ENCODE data around the gene TUB. TPM values are rescaled to one million over a fixed set of nuclear protein-coding genes. Genes with fewer than 3 reads are reported as not detected.
A peak's percentile ranks its signal among the peaks of the same experiment; 100 is the strongest.

Gene TUB
- total and polyA plus RNA-seq, 8 donors: 0.68 to 2.2 (median 1.5) TPM

DNA sequence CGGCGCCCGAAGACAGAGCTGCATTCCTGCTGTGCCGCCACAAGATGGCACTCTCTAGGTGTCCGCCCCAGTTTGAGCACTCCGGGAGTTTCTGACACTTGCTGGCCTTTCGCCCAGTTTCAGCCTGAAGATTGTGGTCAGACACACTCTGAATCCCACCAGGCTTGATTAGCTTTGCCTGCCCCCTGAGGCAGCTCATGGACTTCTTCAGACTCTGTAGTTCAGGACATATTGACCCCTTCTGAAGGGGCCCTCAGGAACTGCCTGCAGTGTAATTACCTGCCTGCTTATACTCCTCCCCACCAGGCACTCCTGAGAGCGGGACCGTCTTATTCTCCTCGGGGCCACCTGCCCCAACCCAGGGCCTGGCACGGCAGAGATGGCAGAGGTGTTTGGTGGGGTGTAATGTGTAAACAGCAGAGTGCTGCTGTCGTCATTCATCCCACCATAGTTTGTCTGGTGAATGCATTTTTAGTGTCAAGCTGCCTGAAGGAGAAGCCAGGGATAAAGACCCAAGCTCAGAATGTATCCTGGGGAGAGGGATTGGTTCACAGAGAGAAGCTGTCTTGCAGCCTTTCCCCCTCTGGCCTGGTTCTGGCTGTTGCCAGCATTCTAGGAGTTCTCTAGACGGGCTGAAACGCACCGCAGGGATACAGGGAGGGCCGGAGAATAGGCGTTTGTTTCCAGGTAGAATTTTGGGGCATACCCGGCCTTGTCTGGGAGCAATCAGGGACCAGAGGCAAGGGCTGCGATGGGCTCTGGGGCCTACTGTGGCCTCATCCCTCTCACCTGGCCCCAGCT lies 47.5 kb upstream of the TUB start:
- no peak for FAIRE-seq
- no peak overlapping the region for H3K27ac ChIP-seq
- peak; percentile 70 to 89 (median 84) for DNase-seq
- no peaks in the 10 kb centered on the region for H3K4me1 ChIP-seq
- WGBS, 2 donors: 41 to 46% methylated on average over 19 of the region's 19 CpGs
- no peak overlapping the region for H3K4me3 ChIP-seq
- peak; percentile 80 to 98 (median 94) for ATAC-seq
- TF ChIP-seq, protein P1, sequence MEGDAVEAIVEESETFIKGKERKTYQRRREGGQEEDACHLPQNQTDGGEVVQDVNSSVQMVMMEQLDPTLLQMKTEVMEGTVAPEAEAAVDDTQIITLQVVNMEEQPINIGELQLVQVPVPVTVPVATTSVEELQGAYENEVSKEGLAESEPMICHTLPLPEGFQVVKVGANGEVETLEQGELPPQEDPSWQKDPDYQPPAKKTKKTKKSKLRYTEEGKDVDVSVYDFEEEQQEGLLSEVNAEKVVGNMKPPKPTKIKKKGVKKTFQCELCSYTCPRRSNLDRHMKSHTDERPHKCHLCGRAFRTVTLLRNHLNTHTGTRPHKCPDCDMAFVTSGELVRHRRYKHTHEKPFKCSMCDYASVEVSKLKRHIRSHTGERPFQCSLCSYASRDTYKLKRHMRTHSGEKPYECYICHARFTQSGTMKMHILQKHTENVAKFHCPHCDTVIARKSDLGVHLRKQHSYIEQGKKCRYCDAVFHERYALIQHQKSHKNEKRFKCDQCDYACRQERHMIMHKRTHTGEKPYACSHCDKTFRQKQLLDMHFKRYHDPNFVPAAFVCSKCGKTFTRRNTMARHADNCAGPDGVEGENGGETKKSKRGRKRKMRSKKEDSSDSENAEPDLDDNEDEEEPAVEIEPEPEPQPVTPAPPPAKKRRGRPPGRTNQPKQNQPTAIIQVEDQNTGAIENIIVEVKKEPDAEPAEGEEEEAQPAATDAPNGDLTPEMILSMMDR (IDR thresholded peaks at IDR 0.05): peak; percentile 64 to 89 (median 86)
- H3K36me3 ChIP-seq: no peaks in the 10 kb centered on the region
- intact Hi-C loops (cut with DNase I): loop anchor here in 1 of 3 donors (5.0 kb wide), 1 partner anchor 54 kb away; no protein-coding TSS in a partner anchor
- no peaks in the 10 kb centered on the region for H3K9me3 ChIP-seq
- no peaks in the 10 kb centered on the region for H3K27me3 ChIP-seq

DNA sequence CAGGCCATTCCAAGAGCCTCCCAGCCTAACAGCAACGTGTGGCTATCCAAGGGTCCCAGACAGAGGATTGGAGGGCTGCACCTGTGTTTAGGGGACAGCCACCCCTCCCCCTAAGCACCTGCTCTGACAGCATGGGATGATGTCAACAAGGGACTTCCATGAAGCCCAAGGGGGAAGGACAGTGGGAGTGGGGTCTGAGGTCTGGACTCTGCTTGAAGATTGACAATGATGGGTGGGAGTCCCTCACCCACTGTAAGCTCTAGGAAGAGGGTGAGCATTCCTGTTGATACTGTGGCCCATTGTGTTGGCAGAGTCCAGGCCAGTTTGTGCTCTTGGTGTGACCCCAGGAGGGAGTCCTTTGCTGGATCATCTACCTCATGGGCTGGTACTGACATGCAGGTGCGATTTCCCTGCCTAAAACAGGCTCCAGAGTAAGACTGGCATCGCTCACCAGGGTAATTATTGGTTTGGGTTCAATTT lies 46.9 kb upstream of the TUB start:
- H3K36me3 ChIP-seq: no peaks in the 10 kb centered on the region
- H3K27ac ChIP-seq: no peak overlapping the region
- ATAC-seq (no peak), DNase-seq (no peak), FAIRE-seq (no peak)
- no peaks in the 10 kb centered on the region for H3K4me1 ChIP-seq
- no peak overlapping the region for H3K4me3 ChIP-seq
- intact Hi-C loops (cut with DNase I): loop anchor here in 1 of 3 donors (5.0 kb wide), 1 partner anchor 53 kb away; no protein-coding TSS in a partner anchor
- H3K9me3 ChIP-seq: no peaks in the 10 kb centered on the region
- 69 to 83% methylated on average over 3 of the region's 3 CpGs for WGBS, 2 donors
- no peaks in the 10 kb centered on the region for H3K27me3 ChIP-seq
- TF ChIP-seq, protein P1 (IDR thresholded peaks at IDR 0.05): no peak

- intact Hi-C loops (cut with DNase I): loop anchor here in 1 of 3 donors (5.0 kb wide), 1 partner anchor 53 kb away; no protein-coding TSS in a partner anchor
- H3K27ac ChIP-seq: no peak overlapping the region
- 67 to 77% methylated on average over 5 of the region's 5 CpGs for WGBS, 2 donors
- DNase-seq (no peak), ATAC-seq (no peak), FAIRE-seq (no peak)
- no peaks in the 10 kb centered on the region for H3K36me3 ChIP-seq
- H3K4me3 ChIP-seq: no peak overlapping the region
- no peaks in the 10 kb centered on the region for H3K27me3 ChIP-seq
- H3K9me3 ChIP-seq: no peaks in the 10 kb centered on the region
- no peaks in the 10 kb centered on the region for H3K4me1 ChIP-seq
- TF ChIP-seq, protein P1 (IDR thresholded peaks at IDR 0.05): no peak
Measured at GRCh38 chr11:8034604-8035190, 46.3 kb upstream of the TUB start.

GRCh38 chr11:8035200-8035855 lies 45.7 kb upstream of the TUB start:
- Histone ChIP-seq H3K4me1 (no peaks in the 10 kb centered on the region), H3K27me3 (no peaks in the 10 kb centered on the region), H3K36me3 (no peaks in the 10 kb centered on the region), H3K9me3 (no peaks in the 10 kb centered on the region), H3K27ac (no peak overlapping the region), H3K4me3 (no peak overlapping the region)
- DNase-seq (no peak), FAIRE-seq (no peak), ATAC-seq (no peak)
- TF ChIP-seq, protein P1 (IDR thresholded peaks at IDR 0.05): no peak
- WGBS, 2 donors: 65 to 66% methylated on average over 11 of the region's 11 CpGs
- intact Hi-C loops (cut with DNase I): no loop called here

Measured in pancreas (tissue), 10 donors.